Transverse colon (tissue), 4 donors: ENCODE measurements around the gene PTMS. TPM values are rescaled to one million over a fixed set of nuclear protein-coding genes. Genes with fewer than 3 reads are reported as not detected.

Source experiments
- DNase-seq: peaks from one replicate; pipeline ENCODE4 v3.0.0-alpha.2; 2019
- H3K27ac ChIP-seq, 4 donors: fragments of 200-600 bp; sonication (generic); 2 replicates each; pipeline ENCODE4 v1.5.1; 2016 to 2018; ENCODE audit warnings: inconsistent platforms in 4 of 4
- H3K27me3 ChIP-seq: fragments of 200-600 bp; sonication (generic); 2 replicates; pipeline ENCODE4 v1.5.1; 2017; ENCODE audit warnings: inconsistent platforms
- H3K36me3 ChIP-seq, 4 donors: fragments of 200-600 bp; sonication (generic); 2 replicates each; pipeline ENCODE4 v1.5.1; 2017 to 2019; ENCODE audit warnings: inconsistent platforms in 4 of 4
- H3K4me1 ChIP-seq, 4 donors: fragments of 200-600 bp; sonication (generic); 2 replicates each; pipeline ENCODE4 v1.5.1; 2017 to 2020; ENCODE audit warnings: inconsistent platforms in 4 of 4
- H3K4me3 ChIP-seq, 4 donors: fragments of 200-600 bp; sonication (generic); 1 replicate in 1 of 4; 2 replicates in 3 of 4; pipeline versions ENCODE4 v1.5.1 to v1.6.1; 2017 to 2019; ENCODE audit warnings: inconsistent platforms in 4 of 4
- H3K9me3 ChIP-seq, 2 donors: fragments of 200-600 bp; sonication (generic); 2 replicates each; pipeline ENCODE4 v1.5.1; 2017 to 2019; ENCODE audit warnings: inconsistent platforms in 2 of 2
- EP300 ChIP-seq: sonication (generic); formaldehyde crosslinking; IDR thresholded peaks from one replicate; pipeline ENCODE4 v1.6.1; 2017; ENCODE audit warnings: antibody characterized with exemption, low read depth
- POLR2A ChIP-seq: fragments of 450-650 bp; IDR thresholded peaks from one replicate; pipeline ENCODE4 v1.6.1; 2016; ENCODE audit warnings: antibody characterized with exemption, mild to moderate bottlenecking, moderate library complexity
- POLR2AphosphoS5 ChIP-seq, 3 donors: sonication (generic); formaldehyde crosslinking; IDR thresholded peaks; one replicate each; pipeline ENCODE4 v1.6.1; 2016; ENCODE audit warnings: antibody characterized with exemption in 3 of 3
- WGBS, 2 donors: methylation state at CpG; one replicate each; pipeline ENCODE4 v1.1.5; 2018; ENCODE audit warnings: low coverage in 1 of 2; 5-methylcytosine and 5-hydroxymethylcytosine counted together
- in situ Hi-C, 4 donors: fragments of 200-750 bp; cut with MboI; loops; one replicate each; pipeline versions ENCODE4 v1.15.0 to v1.15.1; 2017; ENCODE audit warnings: low sequenced_read_pairs in 3 of 4, low pct_ligation_motif_present in 1 of 4, low pct_unique_long_range_greater_than_20kb in 1 of 4
- intact Hi-C: fragments of 100-400 bp; cut with DNase I; formaldehyde crosslinking; loops from one replicate; pipeline ENCODE4 v1.15.1; 2023; ENCODE audit warnings: low total_unique reads
- total RNA-seq, 4 donors: library from RNA; depleted of rRNA; stranded (reverse); fragments of >200 nt; gene quantifications; one replicate each; pipeline ENCODE4 v1.1.0, GENCODE V29; 2016
- TF ChIP-seq, protein P1 (sequence below), 5 experiments: fragments of 200-600 bp in 3 of 5; fragments of 450-650 bp in 2 of 5; sonication (generic) in 3 of 5; IDR thresholded peaks; 1 replicate in 2 of 5; 2 replicates in 3 of 5; pipeline ENCODE4 v1.5.1; 2016 to 2017; ENCODE audit warnings: antibody characterized with exemption in 5 of 5, inconsistent platforms in 3 of 5, mild to moderate bottlenecking in 2 of 5, moderate library complexity in 1 of 5

Gene PTMS
- total RNA-seq, 4 donors from 2014 or later: 64.0 to 124 (median 83.9) TPM

DNA sequence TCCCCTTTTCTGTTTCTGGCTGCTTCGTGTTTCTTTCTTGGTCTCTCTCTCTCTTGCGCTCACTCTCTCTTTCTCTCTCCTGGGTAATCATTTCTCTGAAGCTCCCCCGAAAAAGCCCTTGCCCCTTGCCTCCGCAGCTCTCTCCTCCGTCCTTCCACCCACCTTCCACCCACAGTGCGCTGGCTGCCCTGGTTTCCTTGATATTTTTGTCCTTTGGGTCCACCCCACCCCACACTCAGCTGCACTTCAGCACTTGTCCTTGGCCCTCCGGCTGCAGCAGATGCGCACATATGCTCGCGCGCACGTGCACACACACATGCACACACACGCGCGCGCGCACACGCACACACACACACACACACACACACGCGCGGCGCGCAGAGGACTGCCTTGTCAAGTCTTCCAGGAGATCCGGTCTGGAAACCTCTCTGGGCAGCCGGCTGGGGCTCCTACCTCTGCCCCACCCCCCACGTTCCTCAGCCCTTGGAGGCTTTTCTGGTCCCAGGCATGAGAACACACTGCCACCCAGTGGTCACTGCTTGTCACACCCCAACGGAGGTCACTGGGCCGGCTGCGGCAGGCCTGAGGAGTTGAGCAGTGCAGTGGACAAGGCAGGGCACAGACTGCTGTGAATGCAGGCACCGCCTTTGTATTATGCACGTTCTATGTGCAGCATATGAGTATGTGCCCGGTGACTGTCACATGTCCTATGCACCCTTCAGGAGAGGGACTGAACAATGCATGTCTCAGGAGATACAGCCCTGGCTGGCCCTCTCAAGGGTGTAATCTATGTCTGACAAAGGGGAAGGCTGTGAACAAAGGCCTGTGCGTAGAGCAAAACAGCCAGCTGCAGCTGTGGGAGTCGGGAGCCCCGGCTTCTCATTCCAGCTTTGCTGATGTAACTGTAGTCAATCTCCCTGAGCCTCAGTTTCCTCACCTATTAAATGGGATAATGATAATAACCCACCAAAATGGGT lies 12.7 kb downstream of the PTMS start:
- DNase-seq: peak; percentile 96
- intact Hi-C loops: loop anchor here (10.0 kb wide), 1 partner anchor 164 kb away; no protein-coding TSS in a partner anchor
- in situ Hi-C loops: no loop called here
- Histone ChIP-seq H3K4me3 (peak overlapping the region in 3 of 4 donors; percentile 12 to 47 (median 29)), H3K27ac (peak overlapping the region; percentile 73 to 87 (median 82)), H3K4me1 (peaks cover 4 to 41% (median 15%) of the 10 kb centered on the region in 4 donors), H3K36me3 (no peaks in the 10 kb centered on the region), H3K27me3 (no peaks in the 10 kb centered on the region), H3K9me3 (no peaks in the 10 kb centered on the region)
- WGBS, 2 donors: 5 to 7% methylated on average over 7 to 31 of the region's 35 CpGs
- TF ChIP-seq EP300 (no peak), POLR2AphosphoS5 (IDR thresholded peaks at IDR 0.05) (peak in 2 of 3 donors; percentile 33 to 43)
- TF ChIP-seq, protein P1, sequence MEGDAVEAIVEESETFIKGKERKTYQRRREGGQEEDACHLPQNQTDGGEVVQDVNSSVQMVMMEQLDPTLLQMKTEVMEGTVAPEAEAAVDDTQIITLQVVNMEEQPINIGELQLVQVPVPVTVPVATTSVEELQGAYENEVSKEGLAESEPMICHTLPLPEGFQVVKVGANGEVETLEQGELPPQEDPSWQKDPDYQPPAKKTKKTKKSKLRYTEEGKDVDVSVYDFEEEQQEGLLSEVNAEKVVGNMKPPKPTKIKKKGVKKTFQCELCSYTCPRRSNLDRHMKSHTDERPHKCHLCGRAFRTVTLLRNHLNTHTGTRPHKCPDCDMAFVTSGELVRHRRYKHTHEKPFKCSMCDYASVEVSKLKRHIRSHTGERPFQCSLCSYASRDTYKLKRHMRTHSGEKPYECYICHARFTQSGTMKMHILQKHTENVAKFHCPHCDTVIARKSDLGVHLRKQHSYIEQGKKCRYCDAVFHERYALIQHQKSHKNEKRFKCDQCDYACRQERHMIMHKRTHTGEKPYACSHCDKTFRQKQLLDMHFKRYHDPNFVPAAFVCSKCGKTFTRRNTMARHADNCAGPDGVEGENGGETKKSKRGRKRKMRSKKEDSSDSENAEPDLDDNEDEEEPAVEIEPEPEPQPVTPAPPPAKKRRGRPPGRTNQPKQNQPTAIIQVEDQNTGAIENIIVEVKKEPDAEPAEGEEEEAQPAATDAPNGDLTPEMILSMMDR (IDR thresholded peaks at IDR 0.05): peak; percentile 91 to 98 (median 95)

DNA sequence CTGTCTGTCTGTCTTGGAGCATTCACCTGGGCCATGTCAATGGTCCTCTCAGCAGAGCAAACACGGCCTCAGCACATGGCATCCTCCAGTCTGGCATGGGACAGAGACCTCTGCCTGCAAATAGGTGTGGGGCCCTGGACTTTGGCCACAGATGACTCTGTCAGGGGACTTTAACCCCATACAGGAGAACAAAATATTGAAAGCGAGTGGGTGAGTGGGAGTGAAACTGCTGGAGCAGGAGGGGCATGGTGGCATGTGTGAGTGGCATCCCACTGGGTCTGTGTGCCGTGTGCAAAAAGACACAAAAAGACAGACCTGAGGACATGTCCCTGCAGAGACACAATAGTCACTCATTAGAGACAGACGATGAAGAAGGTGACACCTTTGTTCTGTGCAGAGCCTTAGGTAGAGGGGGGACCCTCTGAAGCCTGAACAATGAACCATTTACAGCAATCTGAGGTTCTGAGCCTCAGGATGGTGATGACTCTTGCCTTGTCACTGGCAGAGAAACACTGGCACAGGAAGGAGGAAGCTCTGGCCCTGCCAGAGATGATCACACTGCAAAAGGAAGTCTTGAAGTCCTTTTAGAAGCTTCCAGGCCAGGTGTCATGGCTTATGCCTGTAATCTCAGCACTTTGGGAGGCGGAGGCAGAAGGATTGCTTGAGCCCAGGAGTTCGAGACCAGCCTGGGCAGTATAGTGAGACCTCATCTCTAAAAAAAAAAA lies 13.7 kb downstream of the PTMS start:
- TF ChIP-seq POLR2A (no peak), POLR2AphosphoS5 (IDR thresholded peaks at IDR 0.05) (no peak), EP300 (no peak)
- TF ChIP-seq, protein P1 (IDR thresholded peaks at IDR 0.05): no peak
- no peak overlapping the region for H3K4me3 ChIP-seq
- peaks cover 4 to 37% (median 11%) of the 10 kb centered on the region in 4 donors for H3K4me1 ChIP-seq
- in situ Hi-C loops (no loop called here), intact Hi-C loops (loop anchor here (5.0 to 10.0 kb wide), 2 partner anchors 33 to 165 kb away; no protein-coding TSS in a partner anchor)
- H3K36me3 ChIP-seq: no peaks in the 10 kb centered on the region
- H3K27me3 ChIP-seq: no peaks in the 10 kb centered on the region
- no peaks in the 10 kb centered on the region for H3K9me3 ChIP-seq
- H3K27ac ChIP-seq: peak overlapping the region in 2 of 4 donors; percentile 83 to 87
- no peak for DNase-seq
- 75% methylated on average over 1 to 6 of the region's 6 CpGs for WGBS, 2 donors

DNA sequence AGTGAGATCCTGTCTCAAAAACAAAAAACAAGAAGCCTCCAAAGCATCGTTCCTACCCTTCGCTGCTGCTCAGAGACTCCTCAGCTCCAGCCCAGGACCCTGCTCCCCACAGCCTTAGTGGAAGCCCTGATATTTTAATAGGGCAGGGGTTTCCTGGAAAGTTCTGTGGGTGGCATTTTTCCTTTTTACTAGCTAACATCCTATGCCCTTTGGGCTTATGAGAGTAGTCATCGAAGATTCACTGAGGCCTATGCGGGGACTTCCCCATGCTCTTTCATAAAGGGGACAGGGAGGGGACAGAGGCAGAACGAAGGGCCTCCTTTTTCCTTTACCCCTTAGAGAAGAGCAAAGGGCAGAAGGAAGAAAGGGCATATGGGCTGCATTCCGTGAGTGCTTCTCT lies 14.4 kb downstream of the PTMS start:
- Histone ChIP-seq H3K9me3 (no peaks in the 10 kb centered on the region), H3K4me1 (peaks cover 4 to 32% (median 9%) of the 10 kb centered on the region in 4 donors), H3K4me3 (no peak overlapping the region), H3K27me3 (no peaks in the 10 kb centered on the region), H3K27ac (no peak overlapping the region), H3K36me3 (no peaks in the 10 kb centered on the region)
- TF ChIP-seq, protein P1 (IDR thresholded peaks at IDR 0.05): no peak
- TF ChIP-seq POLR2AphosphoS5 (IDR thresholded peaks at IDR 0.05) (no peak), POLR2A (no peak), EP300 (no peak)
- intact Hi-C loops (loop anchor here (5.0 kb wide), 1 partner anchor 33 kb away; no protein-coding TSS in a partner anchor), in situ Hi-C loops (no loop called here)
- DNase-seq: no peak
- 79% methylated on average over 6 of the region's 6 CpGs; no CpG with 5 or more reads in 1 of the 2 donors for WGBS, 2 donors

DNA sequence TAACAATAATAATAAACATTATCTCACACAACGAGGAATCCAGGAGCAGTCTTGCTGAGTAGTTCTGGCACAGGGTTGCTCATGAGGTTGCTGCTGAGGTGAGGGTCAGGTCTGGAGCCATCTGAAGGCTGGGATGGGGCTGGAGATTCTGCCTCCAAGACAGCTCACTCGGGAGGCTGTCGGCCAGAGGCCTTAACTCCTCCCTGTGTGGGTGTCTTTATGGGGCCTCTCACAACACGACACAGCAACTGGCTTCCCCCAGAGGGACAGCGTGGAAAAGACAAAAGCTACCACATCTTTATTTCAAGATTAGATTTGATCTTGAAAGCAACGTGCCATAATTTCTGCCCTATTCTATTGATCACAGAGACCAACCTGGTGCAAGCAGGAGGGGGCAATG lies 16.0 kb downstream of the PTMS start:
- Histone ChIP-seq H3K27me3 (no peaks in the 10 kb centered on the region), H3K4me3 (no peak overlapping the region), H3K4me1 (peaks cover 4 to 25% (median 8%) of the 10 kb centered on the region in 4 donors), H3K9me3 (no peaks in the 10 kb centered on the region), H3K27ac (no peak overlapping the region), H3K36me3 (no peaks in the 10 kb centered on the region)
- in situ Hi-C loops (no loop called here), intact Hi-C loops (loop anchor here (5.0 kb wide), 1 partner anchor 35 kb away; no protein-coding TSS in a partner anchor)
- 77 to 100% methylated on average over 1 to 6 of the region's 6 CpGs for WGBS, 2 donors
- no peak for DNase-seq
- TF ChIP-seq POLR2A (no peak), EP300 (no peak), POLR2AphosphoS5 (IDR thresholded peaks at IDR 0.05) (no peak)
- TF ChIP-seq, protein P1 (IDR thresholded peaks at IDR 0.05): no peak
